ENCODE data around the gene FAM216B.
"Not testable (repeated sequence)": the region's sequence is repeated elsewhere in the genome, so short reads cannot be mapped to it uniquely, and the experiment has no call there.

Gene FAM216B

DNA sequence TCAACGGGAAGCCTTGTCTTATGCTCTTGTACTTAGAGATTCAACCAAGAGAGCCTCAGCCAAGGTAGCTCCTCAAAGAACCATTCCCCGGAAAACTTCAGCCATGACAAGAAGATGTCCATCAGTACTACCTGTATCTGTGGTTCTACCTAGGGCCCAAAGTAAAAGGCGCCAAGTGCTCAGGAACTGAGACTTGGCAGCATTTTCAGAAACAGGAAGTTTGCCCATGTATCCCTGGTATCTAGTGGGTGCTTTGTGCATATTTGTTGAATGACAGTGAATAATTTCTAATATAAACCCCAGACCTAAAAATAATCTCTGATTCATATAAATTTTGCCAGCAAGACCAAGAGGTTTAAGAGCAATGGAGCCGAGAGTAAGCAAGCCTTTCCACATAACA, 7.2 kb downstream of the FAM216B start:
- DNase-seq, result no peak

- DNase-seq, result no peak
These were observed 10.8 kb downstream of the FAM216B start for GRCh38 chr13:42792154-42792553.

- no peak for DNase-seq
These were observed 13.3 kb downstream of the FAM216B start for GRCh38 chr13:42794577-42795275.

DNA sequence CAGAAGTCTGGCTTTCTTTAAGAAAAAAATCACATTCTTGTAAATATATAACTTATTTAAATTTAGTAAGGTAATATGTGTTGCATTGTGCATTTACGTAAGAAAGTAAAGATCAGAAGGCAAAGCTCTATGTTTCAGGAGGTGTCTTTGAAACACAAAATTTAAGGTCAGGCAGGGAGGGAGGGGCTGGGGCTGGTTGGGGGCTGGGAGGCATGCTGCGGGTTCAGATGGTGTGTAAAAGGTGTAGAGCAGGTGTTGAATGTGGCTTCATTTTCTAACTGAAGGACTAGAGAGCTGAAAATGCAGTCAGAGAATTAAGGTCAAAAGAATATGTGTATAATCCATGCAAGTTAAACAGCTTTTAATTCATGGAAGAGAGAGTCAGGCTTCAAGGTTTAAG, 14.3 kb downstream of the FAM216B start:
- DNase-seq, result no peak

DNA sequence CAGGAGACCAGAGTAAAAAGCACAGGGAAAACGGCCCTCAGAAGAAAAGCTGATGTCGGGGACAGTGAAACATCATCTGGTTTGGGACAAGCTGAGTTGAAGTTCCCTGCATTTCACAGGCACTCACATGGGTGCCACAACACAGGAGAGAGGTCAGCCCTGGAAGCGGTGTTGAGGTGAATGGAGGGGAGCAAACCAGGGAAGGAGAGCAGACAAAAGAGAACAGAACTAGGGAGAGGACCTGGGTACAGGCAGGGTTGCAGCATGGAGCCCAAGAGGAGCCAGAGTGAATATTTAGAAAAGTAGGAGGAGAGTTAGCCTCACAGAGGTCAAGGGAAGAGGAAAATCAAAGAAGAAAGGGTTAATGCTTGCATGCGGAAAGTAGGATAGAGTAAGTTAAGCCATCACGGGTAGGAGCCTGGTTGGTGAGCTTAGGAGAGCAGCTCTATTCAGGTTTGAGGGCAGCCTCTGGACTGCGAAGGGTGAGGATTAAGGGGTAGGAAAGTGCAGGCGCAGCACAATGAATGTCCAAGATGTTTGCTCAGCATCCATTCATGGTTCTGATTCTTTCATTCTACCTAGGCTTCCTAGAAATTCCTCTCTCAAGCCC, 15.5 kb downstream of the FAM216B start:
- no peak for DNase-seq

GRCh38 chr13:42798118-42798517, 16.7 kb downstream of the FAM216B start:
- no peak for DNase-seq

- DNase-seq, result no peak
These were observed 18.8 kb downstream of the FAM216B start for GRCh38 chr13:42800109-42800643.

DNA sequence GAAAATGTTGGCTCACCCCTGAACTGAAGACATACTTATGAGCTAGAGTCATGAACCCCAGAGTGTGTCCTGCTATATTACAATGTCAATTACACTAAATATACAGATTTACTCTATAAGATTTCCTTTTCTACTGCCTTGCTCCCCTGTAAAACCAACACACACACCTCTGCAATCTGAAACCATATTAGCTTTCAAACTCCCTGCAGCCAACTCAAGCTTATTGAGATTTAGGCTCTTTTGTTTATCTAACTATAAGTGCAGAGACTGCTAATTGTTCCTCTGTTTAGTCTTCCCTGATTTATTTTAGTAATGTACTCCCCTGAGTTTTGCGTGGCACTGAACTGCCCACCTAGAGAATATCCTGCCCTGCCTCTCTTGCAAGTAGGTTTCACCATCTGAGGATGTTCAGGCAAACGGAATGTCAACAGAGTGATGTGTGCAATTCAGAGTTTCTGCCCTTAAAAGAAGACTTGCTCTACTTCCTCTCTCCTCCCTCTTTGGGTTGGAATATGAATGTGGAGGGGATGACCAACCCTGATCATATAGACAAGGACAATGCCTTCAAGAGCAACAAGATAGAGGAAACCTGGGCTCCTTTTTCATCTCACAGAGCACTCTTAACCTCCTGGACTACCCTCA, 22.3 kb downstream of the FAM216B start:
- no peak for DNase-seq

DNA sequence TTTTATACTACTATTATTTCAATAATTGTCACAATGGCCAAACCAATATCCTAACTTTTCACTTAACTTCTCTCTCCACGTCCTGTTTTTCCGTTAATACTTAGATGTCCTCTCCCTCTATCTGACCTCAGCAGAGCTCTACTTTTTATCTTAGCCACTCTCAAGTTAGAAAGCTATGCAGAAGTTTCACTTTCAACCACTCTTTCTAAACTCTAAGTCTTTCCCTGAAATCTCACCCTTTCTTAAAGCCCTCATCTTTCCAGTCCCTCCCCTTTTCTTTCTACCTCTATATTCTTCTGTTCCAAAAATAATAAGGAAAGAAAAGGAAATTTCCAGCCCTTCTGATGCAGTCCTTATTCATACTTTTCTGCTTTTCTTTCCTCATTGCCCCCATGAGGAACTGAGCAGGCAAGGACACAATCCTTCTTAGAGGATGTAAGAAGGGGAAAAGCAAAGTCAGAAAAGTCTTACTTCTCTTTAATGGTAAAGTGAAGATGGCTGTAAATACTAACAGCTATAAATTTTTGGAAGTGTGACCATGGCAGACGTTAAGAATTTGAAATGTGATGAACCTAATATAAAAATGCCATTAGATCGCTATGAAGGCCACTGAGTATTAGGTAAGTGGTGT, 23.0 kb downstream of the FAM216B start:
- no peak for DNase-seq

DNA sequence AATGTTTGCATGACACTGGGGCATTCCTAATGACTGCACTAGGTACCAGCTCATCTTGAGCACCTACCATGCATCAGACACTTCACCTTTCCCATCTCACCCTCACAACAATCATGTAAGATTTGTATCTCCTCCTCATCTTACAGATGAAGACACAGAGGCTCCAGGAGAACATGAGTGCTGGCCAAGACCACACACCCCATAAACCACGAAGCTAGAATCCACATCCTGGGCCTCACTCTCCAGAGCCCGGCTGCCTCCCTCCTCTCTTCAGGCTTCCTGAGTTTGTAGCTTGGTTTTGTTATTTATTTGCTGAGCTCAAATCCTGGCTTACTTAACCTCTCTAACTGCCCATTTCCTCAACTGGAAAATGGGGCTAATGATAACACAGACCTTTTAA, 25.9 kb downstream of the FAM216B start:
- DNase-seq, result no peak

GRCh38 chr13:42807866-42808265, 26.5 kb downstream of the FAM216B start:
- DNase-seq, result no peak

DNA sequence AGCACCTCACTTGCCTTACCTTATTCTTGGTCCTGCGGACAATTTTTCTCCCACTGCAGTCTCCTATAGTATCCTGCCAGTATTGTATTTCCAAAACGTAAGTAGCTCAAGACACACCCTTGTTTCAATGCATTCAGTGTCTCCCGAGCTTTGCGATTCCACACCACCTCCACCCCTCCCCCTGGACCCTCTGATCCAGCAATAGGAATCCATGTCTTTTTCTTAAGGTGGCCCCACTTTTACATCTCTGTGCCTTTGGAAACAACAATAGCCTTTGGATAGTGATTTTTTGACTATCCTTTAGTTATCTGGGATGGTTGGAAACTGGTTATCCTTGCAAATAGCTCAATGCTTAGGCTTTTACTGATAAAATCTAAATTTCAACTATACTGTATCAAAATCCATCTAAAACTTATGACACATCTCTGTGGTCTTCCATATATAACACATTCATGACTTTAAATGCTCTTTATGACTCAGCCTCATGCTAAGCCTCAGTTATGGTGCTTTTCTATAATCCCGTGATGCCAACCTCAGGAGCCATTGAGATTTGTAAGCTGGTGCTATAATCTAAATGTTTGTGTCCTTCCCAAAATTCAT, 27.1 kb downstream of the FAM216B start:
- DNase-seq, result no peak

DNA sequence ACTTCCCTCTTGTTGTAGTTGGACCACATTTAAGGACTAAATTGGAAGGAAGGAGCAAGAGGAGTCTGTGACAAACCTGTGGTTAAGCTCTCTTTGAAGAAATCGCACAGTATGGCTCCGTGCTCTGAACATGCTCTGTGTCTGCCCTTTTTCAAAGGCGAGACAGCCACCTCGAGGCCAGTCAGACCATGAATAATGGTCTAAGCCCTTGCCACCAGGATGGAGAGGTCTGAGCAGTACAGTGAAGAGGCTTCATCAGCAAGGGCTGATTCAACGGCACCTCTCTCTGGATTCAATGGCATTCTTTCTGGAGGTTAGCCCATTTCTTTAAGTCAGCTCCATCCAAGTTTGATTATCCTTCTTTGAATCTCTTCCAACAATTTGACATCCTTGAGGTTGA, 30.9 kb downstream of the FAM216B start:
- no peak for DNase-seq

- DNase-seq, result no peak
These were observed 33.5 kb downstream of the FAM216B start for GRCh38 chr13:42814868-42815267.

DNA sequence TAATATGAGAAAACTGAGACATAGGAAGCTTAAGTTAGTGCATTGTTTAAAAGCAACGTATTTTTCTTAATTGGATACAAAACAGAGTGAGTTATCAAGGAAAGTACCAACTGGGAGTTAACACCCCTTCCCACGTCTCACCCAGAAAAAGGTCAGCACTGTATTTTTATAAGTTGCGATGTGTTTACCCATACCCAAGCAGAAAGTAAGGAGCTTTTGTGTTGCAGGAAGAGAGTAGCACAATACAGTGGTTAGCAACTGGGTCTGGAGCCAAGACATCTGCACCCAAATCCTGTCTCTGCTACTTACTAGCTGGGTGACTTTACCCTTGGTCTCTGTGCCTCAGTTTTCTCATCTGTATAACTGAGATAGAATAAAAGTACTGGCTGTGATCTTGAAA, 34.3 kb downstream of the FAM216B start:
- no peak for DNase-seq

- DNase-seq, result no peak
These were observed 35.2 kb downstream of the FAM216B start for GRCh38 chr13:42816538-42816937.

DNA sequence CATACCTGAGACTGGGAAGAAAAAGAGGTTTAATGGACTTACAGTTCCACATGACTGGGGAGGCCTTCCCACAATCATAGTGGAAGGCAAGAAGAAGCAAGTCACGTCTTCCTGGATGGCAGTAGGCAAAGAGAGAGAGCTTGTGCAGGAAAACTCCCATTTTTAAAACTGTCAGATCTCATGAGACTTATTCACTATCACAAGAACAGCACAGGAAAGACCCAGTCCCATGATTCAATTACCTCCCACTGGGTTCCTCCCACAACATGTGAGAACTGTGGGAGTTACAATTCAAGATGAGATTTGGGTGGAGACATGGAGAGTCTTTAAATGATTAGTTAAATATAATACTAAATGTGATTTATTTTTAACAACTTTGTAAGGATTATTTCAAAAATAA, 38.3 kb downstream of the FAM216B start:
- DNase-seq, result not testable (repeated sequence)

- no peak for DNase-seq
These were observed 39.1 kb downstream of the FAM216B start for GRCh38 chr13:42820451-42820850.

DNA sequence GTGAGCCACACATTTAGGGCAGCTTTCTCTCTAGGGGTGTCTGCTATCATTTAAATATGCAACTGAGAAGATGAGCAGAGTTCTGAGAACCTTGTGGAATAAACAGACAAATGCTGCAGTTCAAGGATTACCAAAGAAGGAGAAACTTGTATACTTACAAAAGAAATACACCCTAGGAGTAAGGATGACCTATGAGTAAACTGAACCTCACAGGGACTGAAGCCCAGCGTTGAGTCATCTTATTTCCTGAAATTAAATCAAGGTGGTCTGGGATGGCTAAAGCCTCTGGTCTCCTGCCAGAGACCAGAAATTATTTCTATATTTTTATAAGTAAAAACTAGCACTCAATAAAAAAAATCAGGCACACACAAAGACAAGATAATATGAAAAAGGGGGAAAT, 40.1 kb downstream of the FAM216B start:
- DNase-seq, result no peak

GRCh38 chr13:42832341-42833096, 51.1 kb downstream of the FAM216B start:
- no peak for DNase-seq

GRCh38 chr13:42834946-42835345, 53.6 kb downstream of the FAM216B start:
- DNase-seq, result no peak

GRCh38 chr13:42836930-42837690, 55.7 kb downstream of the FAM216B start:
- no peak for DNase-seq
